HG03565 (cell line): ENCODE measurements around the gene TFF1.

Experiments
- ATAC-seq: cut with Tn5 transposase; IDR thresholded peaks from one replicate; pipeline ENCODE4 v1.9.1; 2021; ENCODE audit warnings: mild to moderate bottlenecking, moderate library complexity; ENCODE audit not compliant: unreplicated experiment

The TFF1 gene

GRCh38 chr21:42346866-42347600, 19.3 kb downstream of the TFF1 start:
- ATAC-seq, result no peak

- no peak for ATAC-seq
Observed at GRCh38 chr21:42346441-42346840, 19.9 kb downstream of the TFF1 start.

- no peak for ATAC-seq
Observed at GRCh38 chr21:42344631-42345030, 21.7 kb downstream of the TFF1 start.

GRCh38 chr21:42343963-42344510, 22.3 kb downstream of the TFF1 start:
- no peak for ATAC-seq

GRCh38 chr21:42343556-42343955, 22.8 kb downstream of the TFF1 start:
- ATAC-seq, result no peak

GRCh38 chr21:42343101-42343500, 23.2 kb downstream of the TFF1 start:
- ATAC-seq, result no peak

- no peak for ATAC-seq
Observed at GRCh38 chr21:42341776-42342542, 24.4 kb downstream of the TFF1 start.

GRCh38 chr21:42340187-42341050, 25.9 kb downstream of the TFF1 start:
- no peak for ATAC-seq

- no peak for ATAC-seq
Observed at GRCh38 chr21:42338729-42339715, 27.3 kb downstream of the TFF1 start.

GRCh38 chr21:42337830-42338728, 28.3 kb downstream of the TFF1 start:
- no peak for ATAC-seq

- no peak for ATAC-seq
Observed at GRCh38 chr21:42337276-42337675, 29.1 kb downstream of the TFF1 start.

- ATAC-seq, result no peak
Observed at GRCh38 chr21:42336054-42336453, 30.3 kb downstream of the TFF1 start.

- ATAC-seq, result no peak
Observed at GRCh38 chr21:42332557-42333317, 33.6 kb downstream of the TFF1 start.

- no peak for ATAC-seq
Observed at GRCh38 chr21:42331660-42332059, 34.7 kb downstream of the TFF1 start.

- no peak for ATAC-seq
Observed at GRCh38 chr21:42330380-42331371, 35.7 kb downstream of the TFF1 start.

GRCh38 chr21:42324896-42325295, 41.4 kb downstream of the TFF1 start:
- ATAC-seq, result no peak

GRCh38 chr21:42321845-42322244, 44.5 kb downstream of the TFF1 start:
- no peak for ATAC-seq
